ENCODE measurements around the gene FREM2. TPM values are rescaled to one million over a fixed set of nuclear protein-coding genes. Genes with fewer than 3 reads are reported as not detected.
A peak's percentile ranks its signal among the peaks of the same experiment; 100 is the strongest.

The FREM2 gene
- total and polyA plus RNA-seq, 2 experiments from 2014 or later: 2.3 to 17.8 TPM

DNA sequence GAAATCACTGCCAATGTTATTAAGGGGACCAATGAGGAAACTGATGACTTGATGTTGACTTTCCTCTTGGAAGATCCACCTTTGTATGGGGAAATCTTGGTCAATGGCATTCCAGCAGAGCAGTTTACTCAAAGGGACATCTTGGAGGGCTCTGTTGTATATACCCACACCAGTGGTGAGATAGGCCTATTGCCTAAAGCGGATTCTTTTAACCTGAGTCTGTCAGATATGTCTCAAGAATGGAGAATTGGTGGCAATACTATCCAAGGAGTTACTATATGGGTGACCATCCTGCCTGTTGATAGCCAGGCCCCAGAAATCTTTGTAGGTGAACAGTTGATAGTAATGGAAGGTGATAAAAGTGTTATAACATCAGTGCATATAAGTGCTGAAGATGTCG, 3.4 kb downstream of the FREM2 start:
- no peak overlapping the region for H2AFZ ChIP-seq
- no peaks in the 10 kb centered on the region for H3K9me3 ChIP-seq (ENCODE audit: low read depth)
- H3K9me2 ChIP-seq (replicated peaks; ENCODE audit: insufficient read depth): no peaks in the 10 kb centered on the region
- 95% methylated on average over 2 of the region's 2 CpGs for WGBS (ENCODE audit: low lambda C conversion rate, missing lambda C conversion rate)
- no peak overlapping the region for H3K4me2 ChIP-seq
- peaks cover 14% of the 10 kb centered on the region for H3K4me1 ChIP-seq (ENCODE audit: insufficient read depth)
- no peaks in the 10 kb centered on the region for H4K20me1 ChIP-seq (ENCODE audit: insufficient read depth, poor library complexity, severe bottlenecking)
- no peaks in the 10 kb centered on the region for H3K27me3 ChIP-seq
- no peak for DNase-seq (ENCODE audit: low spot score)
- H3K36me3 ChIP-seq (replicated peaks; ENCODE audit: insufficient read depth, low read depth): no peaks in the 10 kb centered on the region
- no peak overlapping the region for H3K27ac ChIP-seq
- TF ChIP-seq, protein P1, sequence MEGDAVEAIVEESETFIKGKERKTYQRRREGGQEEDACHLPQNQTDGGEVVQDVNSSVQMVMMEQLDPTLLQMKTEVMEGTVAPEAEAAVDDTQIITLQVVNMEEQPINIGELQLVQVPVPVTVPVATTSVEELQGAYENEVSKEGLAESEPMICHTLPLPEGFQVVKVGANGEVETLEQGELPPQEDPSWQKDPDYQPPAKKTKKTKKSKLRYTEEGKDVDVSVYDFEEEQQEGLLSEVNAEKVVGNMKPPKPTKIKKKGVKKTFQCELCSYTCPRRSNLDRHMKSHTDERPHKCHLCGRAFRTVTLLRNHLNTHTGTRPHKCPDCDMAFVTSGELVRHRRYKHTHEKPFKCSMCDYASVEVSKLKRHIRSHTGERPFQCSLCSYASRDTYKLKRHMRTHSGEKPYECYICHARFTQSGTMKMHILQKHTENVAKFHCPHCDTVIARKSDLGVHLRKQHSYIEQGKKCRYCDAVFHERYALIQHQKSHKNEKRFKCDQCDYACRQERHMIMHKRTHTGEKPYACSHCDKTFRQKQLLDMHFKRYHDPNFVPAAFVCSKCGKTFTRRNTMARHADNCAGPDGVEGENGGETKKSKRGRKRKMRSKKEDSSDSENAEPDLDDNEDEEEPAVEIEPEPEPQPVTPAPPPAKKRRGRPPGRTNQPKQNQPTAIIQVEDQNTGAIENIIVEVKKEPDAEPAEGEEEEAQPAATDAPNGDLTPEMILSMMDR (IDR thresholded peaks at IDR 0.05; ENCODE audit: poor library complexity): no peak
- TF ChIP-seq EZH2 (IDR thresholded peaks at IDR 0.05; ENCODE audit: borderline replicate concordance) (no peak), EZH2phosphoT487 (IDR thresholded peaks at IDR 0.05; ENCODE audit: low read depth, severe bottlenecking, unreplicated experiment) (no peak)
- no peak overlapping the region for H3K4me3 ChIP-seq
- peaks cover 15% of the 10 kb centered on the region for H3K79me2 ChIP-seq

DNA sequence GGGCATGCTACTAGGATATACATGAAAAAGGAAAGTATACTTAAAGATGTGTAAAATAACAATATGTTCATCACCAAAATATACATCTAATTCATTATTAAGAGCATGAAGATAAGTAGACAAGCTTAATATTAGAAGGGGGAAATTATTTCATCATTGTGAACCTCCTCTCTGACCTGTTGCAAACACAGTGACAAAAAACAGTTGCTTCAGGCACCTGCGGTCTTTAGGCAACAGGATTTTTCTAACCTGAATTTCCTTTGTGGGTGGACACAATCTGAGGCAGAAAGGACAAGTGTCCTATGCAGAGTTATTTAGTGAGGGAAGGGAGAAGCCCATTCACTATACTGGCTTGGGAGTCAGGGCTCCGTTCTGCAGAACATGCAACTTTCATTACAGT, 6.3 kb downstream of the FREM2 start:
- Histone ChIP-seq H3K4me3 (no peak overlapping the region), H3K79me2 (peaks cover 22% of the 10 kb centered on the region), H3K36me3 (replicated peaks; ENCODE audit: insufficient read depth, low read depth) (no peaks in the 10 kb centered on the region), H2AFZ (no peak overlapping the region), H3K9me3 (ENCODE audit: low read depth) (no peaks in the 10 kb centered on the region), H3K27me3 (no peaks in the 10 kb centered on the region), H3K9me2 (replicated peaks; ENCODE audit: insufficient read depth) (no peaks in the 10 kb centered on the region), H3K4me1 (ENCODE audit: insufficient read depth) (peaks cover 8% of the 10 kb centered on the region), H4K20me1 (ENCODE audit: insufficient read depth, poor library complexity, severe bottlenecking) (no peaks in the 10 kb centered on the region), H3K4me2 (peak overlapping the region; percentile 44), H3K27ac (no peak overlapping the region)
- WGBS (ENCODE audit: low lambda C conversion rate, missing lambda C conversion rate): 54% methylated on average over 2 of the region's 2 CpGs
- no peak for TF ChIP-seq EZH2phosphoT487 (IDR thresholded peaks at IDR 0.05; ENCODE audit: low read depth, severe bottlenecking, unreplicated experiment)
- no peak for DNase-seq (ENCODE audit: low spot score)

DNA sequence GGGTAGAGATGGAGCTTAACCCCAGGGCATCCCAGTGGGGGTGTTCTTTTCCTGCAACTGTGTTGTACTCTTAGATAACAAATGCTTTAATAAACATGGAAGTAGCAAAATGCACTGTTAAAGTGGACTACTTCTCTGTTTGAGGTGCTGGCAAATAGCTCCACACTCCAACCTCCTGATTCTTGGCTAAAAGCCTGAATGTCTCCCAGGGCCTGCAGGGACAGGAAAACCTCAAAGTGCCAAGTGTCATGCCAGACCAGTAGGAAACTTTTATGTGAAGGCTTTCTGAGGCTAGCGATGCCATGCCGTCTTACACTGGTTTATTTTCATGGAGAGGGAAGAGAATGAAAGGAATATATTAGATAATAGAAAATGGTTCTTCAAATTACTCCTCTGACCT, 6.8 kb downstream of the FREM2 start:
- Histone ChIP-seq H3K4me3 (no peak overlapping the region), H3K79me2 (peaks cover 19% of the 10 kb centered on the region), H4K20me1 (ENCODE audit: insufficient read depth, poor library complexity, severe bottlenecking) (no peaks in the 10 kb centered on the region), H3K4me1 (ENCODE audit: insufficient read depth) (peaks cover 8% of the 10 kb centered on the region), H3K9me2 (replicated peaks; ENCODE audit: insufficient read depth) (no peaks in the 10 kb centered on the region), H3K36me3 (replicated peaks; ENCODE audit: insufficient read depth, low read depth) (no peaks in the 10 kb centered on the region), H3K9me3 (ENCODE audit: low read depth) (no peaks in the 10 kb centered on the region), H3K4me2 (peak overlapping the region; percentile 44), H2AFZ (no peak overlapping the region), H3K27me3 (no peaks in the 10 kb centered on the region), H3K27ac (no peak overlapping the region)
- 76% methylated on average over 2 of the region's 2 CpGs for WGBS (ENCODE audit: low lambda C conversion rate, missing lambda C conversion rate)
- TF ChIP-seq EZH2 (IDR thresholded peaks at IDR 0.05; ENCODE audit: borderline replicate concordance): no peak
- no peak for TF ChIP-seq EZH2phosphoT487 (IDR thresholded peaks at IDR 0.05; ENCODE audit: low read depth, severe bottlenecking, unreplicated experiment)
- TF ChIP-seq, protein P1 (IDR thresholded peaks at IDR 0.05; ENCODE audit: poor library complexity): no peak
- no peak for DNase-seq (ENCODE audit: low spot score)

DNA sequence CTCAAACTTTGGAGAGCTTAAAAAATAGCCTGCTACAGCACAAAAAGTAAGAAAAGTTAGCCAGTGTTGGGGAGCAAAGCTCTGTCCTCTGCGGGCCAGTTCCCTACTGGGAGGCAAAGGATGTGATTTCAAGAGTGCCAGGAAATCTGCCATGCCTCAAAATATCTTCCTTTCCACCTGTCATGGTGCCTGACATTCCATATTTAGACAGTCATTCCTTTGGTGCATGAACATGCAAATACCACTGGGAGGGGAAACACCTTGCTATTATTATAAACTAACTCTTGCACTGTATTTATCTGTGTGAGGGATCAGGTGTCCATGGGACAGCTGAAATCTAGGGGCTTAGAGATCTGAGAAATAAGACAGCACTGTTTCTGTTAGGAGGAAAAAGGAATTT, 10.3 kb downstream of the FREM2 start:
- Histone ChIP-seq H3K79me2 (peaks cover 6% of the 10 kb centered on the region), H4K20me1 (ENCODE audit: insufficient read depth, poor library complexity, severe bottlenecking) (no peaks in the 10 kb centered on the region), H3K36me3 (replicated peaks; ENCODE audit: insufficient read depth, low read depth) (no peaks in the 10 kb centered on the region), H3K4me3 (no peak overlapping the region), H3K27me3 (no peaks in the 10 kb centered on the region), H3K9me2 (replicated peaks; ENCODE audit: insufficient read depth) (no peaks in the 10 kb centered on the region), H3K27ac (no peak overlapping the region), H3K4me1 (ENCODE audit: insufficient read depth) (peaks cover 8% of the 10 kb centered on the region), H3K9me3 (ENCODE audit: low read depth) (no peaks in the 10 kb centered on the region), H3K4me2 (no peak overlapping the region), H2AFZ (no peak overlapping the region)
- TF ChIP-seq, protein P1 (IDR thresholded peaks at IDR 0.05; ENCODE audit: poor library complexity): no peak
- no peak for TF ChIP-seq EZH2phosphoT487 (IDR thresholded peaks at IDR 0.05; ENCODE audit: low read depth, severe bottlenecking, unreplicated experiment)
- no peak for DNase-seq (ENCODE audit: low spot score)
- 97% methylated on average over 1 of the region's 1 CpG for WGBS (ENCODE audit: low lambda C conversion rate, missing lambda C conversion rate)

Data from hepatocyte (in vitro differentiated cells).